Activated naive CD8-positive, alpha-beta T cell treated with anti-CD3 and anti-CD28 coated beads, Interleukin-2, amount 10 ng/mL, durations not matched to agents 7 days and 5 days (primary cell): ENCODE results near the gene SORCS1. TPM values are rescaled to one million over a fixed set of nuclear protein-coding genes. Genes with fewer than 3 reads are reported as not detected.

Source experiments
- ATAC-seq: fragments of 150-1000 bp; cut with Tn5 transposase; one replicate; pipeline ENCODE4 v1.10.0; 2021; ENCODE audit warnings: low read depth, moderate library complexity
- POLR2A ChIA-PET: fragments of 350-600 bp; sonication (Branson Sonifier 250); formaldehyde crosslinking; loops from one replicate; lab custom pipeline; 2021; ENCODE audit warnings: antibody characterized with exemption; lab: Charles Lee
- DNase-seq: peaks from one replicate; pipeline ENCODE4 v3.0.0; 2021
- H3K27ac Mint-ChIP-seq: one replicate; pipeline ENCODE4 v1.8.0; 2022; ENCODE audit warnings: mild to moderate bottlenecking, mixed read lengths
- H3K27me3 Mint-ChIP-seq: one replicate; pipeline ENCODE4 v1.8.0; 2022; ENCODE audit warnings: mild to moderate bottlenecking, moderate library complexity, mixed read lengths
- H3K36me3 Mint-ChIP-seq: one replicate; pipeline ENCODE4 v1.8.0; 2021; ENCODE audit warnings: mild to moderate bottlenecking, mixed read lengths
- H3K4me1 Mint-ChIP-seq: one replicate; pipeline ENCODE4 v1.8.0; 2021; ENCODE audit warnings: mixed read lengths
- H3K4me3 Mint-ChIP-seq: one replicate; pipeline ENCODE4 v1.8.0; 2022; ENCODE audit warnings: mild to moderate bottlenecking, moderate library complexity, mixed read lengths
- H3K9me3 Mint-ChIP-seq: one replicate; pipeline ENCODE4 v1.8.0; 2021; ENCODE audit warnings: mixed read lengths
- total RNA-seq, 2 experiments: library from RNA; stranded (reverse); gene quantifications; one replicate each; pipeline ENCODE4 v1.2.3, GENCODE V29; 2021

Gene SORCS1
- total RNA-seq, 2 experiments from 2014 or later, result not detected

- no peak overlapping the region for H3K27ac Mint-ChIP-seq
- DNase-seq (no peak), ATAC-seq (no peak)
- no peaks in the 10 kb centered on the region for H3K27me3 Mint-ChIP-seq
- POLR2A ChIA-PET, result no interaction called here
- H3K36me3 Mint-ChIP-seq, result no peaks in the 10 kb centered on the region
- H3K4me3 Mint-ChIP-seq, result no peak overlapping the region
- peaks cover 3% of the 10 kb centered on the region for H3K9me3 Mint-ChIP-seq
- no peaks in the 10 kb centered on the region for H3K4me1 Mint-ChIP-seq
Measured at GRCh38 chr10:106757521-106757920, 407.0 kb downstream of the SORCS1 start.

DNA sequence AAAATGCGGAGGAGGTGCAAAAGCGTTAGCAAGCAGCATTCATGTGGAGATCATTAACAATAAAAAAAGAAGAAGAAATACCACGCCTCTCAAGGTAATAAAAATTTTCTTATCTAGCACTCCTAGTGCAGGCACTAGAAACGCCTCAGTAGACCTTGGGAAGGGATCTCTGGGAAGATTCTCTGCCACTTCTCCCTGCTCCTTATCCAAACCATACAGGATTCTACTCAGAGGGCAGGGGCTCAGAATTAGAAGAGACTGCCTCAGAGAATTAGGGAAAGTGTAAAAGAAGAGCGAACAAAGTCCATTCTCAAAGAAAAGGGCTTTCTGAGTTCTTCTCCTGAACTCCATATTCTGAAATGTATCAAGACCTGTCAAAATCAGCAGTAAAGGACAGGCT, 413.4 kb downstream of the SORCS1 start:
- Mint-ChIP-seq H3K27me3 (no peaks in the 10 kb centered on the region), H3K27ac (no peak overlapping the region), H3K4me1 (no peaks in the 10 kb centered on the region), H3K9me3 (peaks cover 2% of the 10 kb centered on the region), H3K4me3 (no peak overlapping the region), H3K36me3 (no peaks in the 10 kb centered on the region)
- ATAC-seq (no peak), DNase-seq (no peak)
- POLR2A ChIA-PET, result no interaction called here

DNA sequence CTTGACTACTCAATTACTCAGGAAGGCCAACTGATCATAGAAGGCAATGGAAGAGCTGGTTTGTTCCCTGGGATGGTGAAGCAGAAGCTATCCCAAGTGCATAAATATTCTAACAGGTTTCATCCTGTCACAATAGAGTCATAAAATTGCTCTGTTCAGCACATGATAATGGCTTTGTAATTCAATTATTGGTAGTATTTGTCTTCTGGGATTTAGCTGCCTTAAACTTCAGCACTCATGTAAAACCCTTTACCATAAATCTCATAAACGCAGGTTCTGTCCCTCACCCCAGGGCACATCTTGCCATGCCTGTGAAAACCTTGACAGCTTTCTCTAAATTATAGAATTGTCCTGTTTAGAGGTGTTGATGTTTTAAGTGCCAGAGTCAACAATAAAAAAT, 417.6 kb downstream of the SORCS1 start:
- Mint-ChIP-seq H3K36me3 (no peaks in the 10 kb centered on the region), H3K4me1 (no peaks in the 10 kb centered on the region), H3K4me3 (no peak overlapping the region), H3K27ac (no peak overlapping the region), H3K27me3 (no peaks in the 10 kb centered on the region), H3K9me3 (no peaks in the 10 kb centered on the region)
- DNase-seq (no peak), ATAC-seq (no peak)
- POLR2A ChIA-PET, result no interaction called here

DNA sequence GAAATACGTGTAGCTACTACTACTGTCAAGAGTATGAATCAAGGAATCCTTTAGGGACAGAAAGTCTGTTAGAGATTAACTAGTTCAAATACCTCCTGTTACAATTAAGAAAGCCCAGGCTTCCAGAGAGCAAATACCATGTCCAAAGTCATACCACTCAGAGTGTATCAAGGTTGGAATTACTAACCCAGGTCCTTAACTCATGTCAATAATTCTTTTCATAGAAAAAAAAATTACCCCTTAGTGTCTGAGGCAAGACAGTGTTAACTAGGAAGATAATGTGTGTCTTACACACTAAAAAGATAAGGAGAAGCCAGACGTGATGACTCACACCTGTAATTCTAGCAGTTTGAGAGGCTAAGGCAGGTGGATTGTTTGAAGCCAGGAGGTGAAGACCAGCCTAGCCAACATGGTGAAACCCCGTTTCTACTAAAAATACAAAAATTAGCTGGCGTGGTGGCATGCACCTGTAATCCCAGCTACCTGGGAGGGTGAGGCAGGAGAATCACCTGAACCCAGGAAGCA, 423.4 kb downstream of the SORCS1 start:
- H3K9me3 Mint-ChIP-seq, result no peaks in the 10 kb centered on the region
- no peaks in the 10 kb centered on the region for H3K36me3 Mint-ChIP-seq
- ATAC-seq, result no peak

DNA sequence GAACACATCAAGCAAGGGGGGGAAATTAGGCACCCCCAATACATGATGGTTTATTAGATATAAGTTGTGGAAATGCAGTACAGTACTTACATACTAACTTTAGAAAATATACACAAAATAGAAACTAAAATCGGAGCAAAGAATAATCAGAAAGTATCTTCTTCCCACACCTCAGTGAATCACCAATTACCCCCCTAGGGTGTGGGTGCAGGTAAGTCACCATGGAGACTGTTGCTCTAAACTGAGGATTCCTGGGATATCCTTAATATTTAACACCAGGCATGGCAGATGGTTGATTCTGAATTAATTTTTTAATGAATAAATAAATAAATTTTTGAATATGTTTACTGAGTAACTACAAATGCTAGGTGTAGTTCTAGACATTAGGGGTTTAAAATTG, 424.4 kb downstream of the SORCS1 start:
- no peaks in the 10 kb centered on the region for H3K9me3 Mint-ChIP-seq
- no peaks in the 10 kb centered on the region for H3K36me3 Mint-ChIP-seq
- ATAC-seq, result no peak
- H3K4me3 Mint-ChIP-seq, result no peak overlapping the region
- H3K27me3 Mint-ChIP-seq, result no peaks in the 10 kb centered on the region
- no peak for DNase-seq
- POLR2A ChIA-PET, result no interaction called here
- H3K4me1 Mint-ChIP-seq, result no peaks in the 10 kb centered on the region
- H3K27ac Mint-ChIP-seq, result no peak overlapping the region

More for the DNA sequence above, 423.4 kb downstream of the SORCS1 start:
- no peak for DNase-seq
- Mint-ChIP-seq H3K4me1 (no peaks in the 10 kb centered on the region), H3K4me3 (no peak overlapping the region), H3K27ac (no peak overlapping the region), H3K27me3 (no peaks in the 10 kb centered on the region)
- POLR2A ChIA-PET, result no interaction called here

GRCh38 chr10:106734220-106734619, 430.3 kb downstream of the SORCS1 start:
- POLR2A ChIA-PET, result no interaction called here
- Mint-ChIP-seq H3K9me3 (peaks cover 2% of the 10 kb centered on the region), H3K27ac (no peak overlapping the region), H3K4me1 (no peaks in the 10 kb centered on the region), H3K27me3 (no peaks in the 10 kb centered on the region), H3K4me3 (no peak overlapping the region), H3K36me3 (no peaks in the 10 kb centered on the region)
- DNase-seq (no peak), ATAC-seq (no peak)

DNA sequence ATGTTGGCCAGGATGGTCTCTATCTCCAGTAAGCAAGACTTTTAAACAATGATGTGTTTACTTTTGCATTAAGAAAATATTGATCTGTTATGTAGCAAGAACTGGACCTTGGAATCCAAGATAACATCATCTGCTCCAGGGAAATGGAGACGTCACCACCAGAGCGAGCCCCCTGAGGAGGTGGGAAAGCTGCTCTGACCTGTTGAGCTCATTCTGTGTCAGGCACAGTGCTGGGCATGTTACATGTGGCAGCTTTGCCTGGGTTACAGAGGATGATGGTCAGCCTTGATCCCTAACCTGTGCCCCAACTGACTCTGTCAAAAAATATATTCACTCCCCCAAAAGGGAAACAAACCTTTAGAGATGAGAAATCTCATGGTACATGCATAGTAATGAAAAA, 436.3 kb downstream of the SORCS1 start:
- Mint-ChIP-seq H3K27me3 (no peaks in the 10 kb centered on the region), H3K4me3 (no peak overlapping the region), H3K9me3 (peaks cover 2% of the 10 kb centered on the region), H3K36me3 (no peaks in the 10 kb centered on the region), H3K27ac (no peak overlapping the region), H3K4me1 (no peaks in the 10 kb centered on the region)
- DNase-seq (no peak), ATAC-seq (no peak)
- POLR2A ChIA-PET, result no interaction called here

DNA sequence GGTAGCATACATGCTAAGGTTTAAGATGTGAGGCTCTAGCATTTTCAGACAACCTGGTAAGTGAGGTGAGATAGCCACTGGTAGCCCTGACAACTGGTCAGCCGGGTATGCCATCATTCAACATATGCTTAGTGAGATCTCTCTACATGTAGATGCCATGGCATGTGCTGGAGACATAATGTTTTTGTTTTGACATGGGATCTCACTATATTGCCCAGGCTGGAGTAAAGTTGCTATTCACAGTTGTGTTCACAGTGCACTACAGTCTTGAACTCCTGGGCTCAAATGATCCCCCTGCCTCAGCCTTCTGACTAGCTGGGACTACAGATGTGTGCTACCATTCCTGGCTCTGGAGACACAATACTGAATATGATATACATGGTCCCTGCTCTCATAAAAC, 437.3 kb downstream of the SORCS1 start:
- Mint-ChIP-seq H3K36me3 (no peaks in the 10 kb centered on the region), H3K27ac (no peak overlapping the region), H3K27me3 (no peaks in the 10 kb centered on the region), H3K9me3 (peaks cover 2% of the 10 kb centered on the region), H3K4me1 (no peaks in the 10 kb centered on the region), H3K4me3 (no peak overlapping the region)
- DNase-seq (no peak), ATAC-seq (no peak)
- POLR2A ChIA-PET, result no interaction called here

- POLR2A ChIA-PET, result no interaction called here
- DNase-seq (no peak), ATAC-seq (no peak)
- Mint-ChIP-seq H3K36me3 (no peaks in the 10 kb centered on the region), H3K4me1 (no peaks in the 10 kb centered on the region), H3K27me3 (no peaks in the 10 kb centered on the region), H3K27ac (no peak overlapping the region), H3K9me3 (no peaks in the 10 kb centered on the region), H3K4me3 (no peak overlapping the region)
Measured at GRCh38 chr10:106722524-106722923, 442.0 kb downstream of the SORCS1 start.

- no peak overlapping the region for H3K4me3 Mint-ChIP-seq
- ATAC-seq, result no peak
- no peaks in the 10 kb centered on the region for H3K36me3 Mint-ChIP-seq
- no peaks in the 10 kb centered on the region for H3K4me1 Mint-ChIP-seq
- H3K27ac Mint-ChIP-seq, result no peak overlapping the region
- POLR2A ChIA-PET, result no interaction called here
- H3K9me3 Mint-ChIP-seq, result no peaks in the 10 kb centered on the region
- no peaks in the 10 kb centered on the region for H3K27me3 Mint-ChIP-seq
- no peak for DNase-seq
Measured at GRCh38 chr10:106720683-106721082, 443.8 kb downstream of the SORCS1 start.

GRCh38 chr10:106716381-106716780, 448.1 kb downstream of the SORCS1 start:
- DNase-seq, result no peak
- POLR2A ChIA-PET, result no interaction called here
- Mint-ChIP-seq H3K36me3 (no peaks in the 10 kb centered on the region), H3K27ac (no peak overlapping the region), H3K4me1 (no peaks in the 10 kb centered on the region), H3K4me3 (no peak overlapping the region), H3K27me3 (no peaks in the 10 kb centered on the region), H3K9me3 (no peaks in the 10 kb centered on the region)
- ATAC-seq, result no peak

DNA sequence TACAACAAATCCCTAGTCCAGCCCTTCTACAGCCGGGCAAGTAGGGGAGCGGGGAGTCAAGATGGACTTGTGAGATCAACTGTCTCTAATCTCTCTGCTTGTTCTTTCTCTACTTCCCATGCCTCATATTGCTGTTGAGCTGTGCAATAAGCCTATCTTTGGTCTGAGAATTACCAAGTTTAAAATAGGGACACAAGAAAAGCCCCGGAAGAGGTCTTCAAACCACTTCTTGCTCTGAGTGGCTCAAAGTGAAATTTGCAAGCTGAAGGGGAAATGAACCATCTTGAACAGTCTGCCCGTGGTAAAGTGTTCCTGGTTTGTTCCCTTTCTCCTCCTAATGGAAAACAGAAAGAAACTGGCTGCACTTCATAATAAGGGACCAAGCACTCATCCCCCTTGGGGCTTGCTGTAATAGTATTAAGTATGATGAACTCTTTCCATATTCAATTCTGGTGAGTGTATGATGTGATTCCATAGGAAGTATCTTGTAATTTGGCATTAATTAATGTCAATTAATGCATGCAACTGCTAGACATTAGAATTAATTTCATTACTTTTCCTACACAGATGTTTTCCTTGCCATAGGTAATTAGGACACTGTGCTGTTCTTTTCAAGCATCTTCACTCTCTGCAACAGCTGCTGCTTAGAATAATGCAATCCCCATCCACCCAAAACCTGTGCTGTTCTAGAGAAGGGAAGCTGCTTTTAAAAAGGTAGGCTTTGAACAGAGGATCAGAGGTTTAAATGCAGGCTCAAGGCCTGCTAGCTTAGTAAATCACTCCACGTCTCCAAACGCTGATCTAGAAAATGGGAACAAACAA, 449.6 kb downstream of the SORCS1 start:
- Mint-ChIP-seq H3K4me3 (no peak overlapping the region), H3K36me3 (no peaks in the 10 kb centered on the region), H3K4me1 (no peaks in the 10 kb centered on the region), H3K27ac (no peak overlapping the region), H3K9me3 (no peaks in the 10 kb centered on the region), H3K27me3 (no peaks in the 10 kb centered on the region)
- ATAC-seq (no peak), DNase-seq (no peak)
- POLR2A ChIA-PET, result no interaction called here

GRCh38 chr10:106713846-106714245, 450.7 kb downstream of the SORCS1 start:
- no peaks in the 10 kb centered on the region for H3K27me3 Mint-ChIP-seq
- DNase-seq (no peak), ATAC-seq (no peak)
- H3K4me1 Mint-ChIP-seq, result no peaks in the 10 kb centered on the region
- no peak overlapping the region for H3K4me3 Mint-ChIP-seq
- no peak overlapping the region for H3K27ac Mint-ChIP-seq
- POLR2A ChIA-PET, result no interaction called here
- no peaks in the 10 kb centered on the region for H3K9me3 Mint-ChIP-seq
- H3K36me3 Mint-ChIP-seq, result no peaks in the 10 kb centered on the region

DNA sequence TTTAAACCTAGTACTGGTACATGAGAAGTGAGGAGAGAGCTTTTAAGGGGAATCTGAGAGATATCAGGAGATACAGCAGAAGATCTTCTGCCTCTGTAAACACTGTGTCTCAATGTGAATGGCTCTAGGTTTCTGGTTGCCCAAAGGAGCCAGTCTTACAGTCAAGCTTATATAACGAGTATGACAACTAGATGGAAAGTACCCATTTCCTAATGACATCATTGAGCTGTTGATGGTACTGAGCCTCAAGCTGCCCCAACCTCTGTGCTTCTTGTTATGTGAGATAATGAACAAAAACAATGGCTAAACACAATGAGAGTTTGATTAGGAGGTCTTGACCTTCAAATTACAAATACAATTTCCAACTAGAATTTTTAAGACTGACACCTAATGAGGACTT, 451.5 kb downstream of the SORCS1 start:
- no peaks in the 10 kb centered on the region for H3K27me3 Mint-ChIP-seq
- DNase-seq (no peak), ATAC-seq (no peak)
- no peak overlapping the region for H3K27ac Mint-ChIP-seq
- POLR2A ChIA-PET, result no interaction called here
- H3K9me3 Mint-ChIP-seq, result no peaks in the 10 kb centered on the region
- H3K4me3 Mint-ChIP-seq, result no peak overlapping the region
- no peaks in the 10 kb centered on the region for H3K4me1 Mint-ChIP-seq
- H3K36me3 Mint-ChIP-seq, result no peaks in the 10 kb centered on the region
